Measurements from ENCODE around the gene BRD1. TPM values are rescaled to one million over a fixed set of nuclear protein-coding genes. Genes with fewer than 3 reads are reported as not detected.

The BRD1 gene
- total and polyA plus RNA-seq, 9 of the 15 experiments (the other 6 are each of a cell fraction or from before 2014, with no cell fraction given): 0.42 to 17.6 (median 5.5) TPM

DNA sequence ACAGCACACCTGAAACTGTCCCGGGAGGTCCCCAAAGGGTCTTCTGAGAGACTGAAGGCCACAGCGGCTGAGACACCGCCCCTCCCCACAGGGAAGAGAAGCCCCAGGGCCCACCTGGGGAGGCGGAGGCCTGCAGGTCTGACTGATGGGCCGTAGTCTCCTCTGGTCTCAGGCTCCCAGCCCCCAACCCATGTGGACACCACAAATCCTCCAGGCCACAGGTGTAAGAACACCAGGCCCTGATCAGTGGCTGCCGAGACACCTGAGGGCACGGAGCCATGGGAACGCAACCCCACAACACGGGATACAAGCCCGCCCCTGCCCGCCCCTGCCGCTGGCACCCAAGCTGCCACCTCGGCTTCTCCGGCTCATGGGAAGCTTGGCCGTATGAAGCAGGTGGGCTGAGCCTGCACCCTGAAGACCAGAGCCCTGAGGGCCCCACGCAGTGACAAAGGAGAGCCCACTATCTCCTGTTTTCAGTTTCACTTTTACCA is 46.3 kb downstream of the BRD1 start:
- no peak for FAIRE-seq
- Histone ChIP-seq H3K9ac (ENCODE audit: insufficient read depth in 1 of 2, low read depth in 2 of 2, low read length in 2 of 2) (no peak overlapping the region), H3K36me3 (ENCODE audit: control insufficient read depth, insufficient read depth, low read length) (peaks cover 48% of the 10 kb centered on the region; the same call in 2 of the 3 replicates), H4K20me1 (replicated peaks; ENCODE audit: control insufficient read depth, insufficient read depth, low read length) (peaks cover 10% of the 10 kb centered on the region), H3K4me1 (replicated peaks in 1 of 2; ENCODE audit: control insufficient read depth in 2 of 2, insufficient read depth in 2 of 2, low read length in 2 of 2) (peaks cover 4 to 36% of the 10 kb centered on the region in 2 experiments; a peak in 4 of 5 replicates), H2AFZ (ENCODE audit: low read depth, low read length) (no peak overlapping the region), H3K9me1 (ENCODE audit: control insufficient read depth, insufficient read depth, low read length) (no peaks in the 10 kb centered on the region), H3K4me3 (no peak overlapping the region), H3K9me3 (replicated peaks; ENCODE audit: control insufficient read depth, insufficient read depth, low read depth, low read length) (no peaks in the 10 kb centered on the region), H3K27ac (ENCODE audit: extremely low read depth, low read depth, low read length) (no peak overlapping the region), H3K27me3 (ENCODE audit: control insufficient read depth in 2 of 2, insufficient read depth in 2 of 2, low read length in 2 of 2) (no peaks in the 10 kb centered on the region), H3K79me2 (ENCODE audit: control insufficient read depth, insufficient read depth, low read length) (peaks cover 21% of the 10 kb centered on the region), H3K4me2 (ENCODE audit: insufficient read depth, low read length) (no peak overlapping the region)
- DNase-seq (ENCODE audit: extremely low read depth in 1 of 4, low spot score in 3 of 4): no peak
- no peak for ATAC-seq
- no TSS peak for BruUV-seq (replicated peaks)
- TF ChIP-seq SNRNP70 (optimal IDR thresholded peaks at IDR 0.05; ENCODE audit: low read depth, low read length) (no peak), DPF2 (IDR thresholded peaks at IDR 0.05) (no peak), KDM2B (CRISPR knock-in tag; IDR thresholded peaks at IDR 0.05) (no peak), HDAC8 (tag; IDR thresholded peaks at IDR 0.05) (no peak), ZNF165 (CRISPR knock-in tag; IDR thresholded peaks at IDR 0.05; ENCODE audit: borderline replicate concordance) (no peak)
- TF ChIP-seq, protein P1, sequence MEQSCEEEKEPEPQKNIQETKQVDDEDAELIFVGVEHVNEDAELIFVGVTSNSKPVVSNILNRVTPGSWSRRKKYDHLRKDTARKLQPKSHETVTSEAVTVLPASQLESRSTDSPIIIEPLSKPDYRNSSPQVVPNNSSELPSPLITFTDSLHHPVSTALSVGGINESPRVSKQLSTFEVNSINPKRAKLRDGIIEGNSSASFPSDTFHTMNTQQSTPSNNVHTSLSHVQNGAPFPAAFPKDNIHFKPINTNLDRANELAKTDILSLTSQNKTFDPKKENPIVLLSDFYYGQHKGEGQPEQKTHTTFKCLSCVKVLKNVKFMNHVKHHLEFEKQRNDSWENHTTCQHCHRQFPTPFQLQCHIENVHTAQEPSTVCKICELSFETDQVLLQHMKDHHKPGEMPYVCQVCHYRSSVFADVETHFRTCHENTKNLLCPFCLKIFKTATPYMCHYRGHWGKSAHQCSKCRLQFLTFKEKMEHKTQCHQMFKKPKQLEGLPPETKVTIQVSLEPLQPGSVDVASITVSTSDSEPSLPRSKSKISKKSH (CRISPR knock-in tag; IDR thresholded peaks at IDR 0.05): no peak
- ChIA-PET POLR2A (no interaction called here), CTCF (ENCODE audit: low intra/inter-chr PET ratio) (no interaction called here)
- WGBS (ENCODE audit: insufficient coverage, low coverage, missing lambda C conversion rate): 96% methylated on average over 3 of the region's 16 CpGs
- intact Hi-C loops (cut with micrococcal nuclease): no loop called here
- in situ Hi-C loops (cut with MboI): no loop called here

Measured in K562 (cell line).